Chondrocyte (in vitro differentiated cells): ENCODE results near the gene ZC3H11A. TPM values are rescaled to one million over a fixed set of nuclear protein-coding genes. Genes with fewer than 3 reads are reported as not detected.
"Not testable (repeated sequence)": the region's sequence is repeated elsewhere in the genome, so short reads cannot be mapped to it uniquely, and the experiment has no call there.

Experiments used
- DNase-seq: peaks from one replicate; pipeline ENCODE4 v3.0.0; 2021; ENCODE audit warnings: mixed read lengths, low spot score
- H3K27ac Mint-ChIP-seq: one replicate; pipeline ENCODE4 v1.8.0; 2021; ENCODE audit warnings: mild to moderate bottlenecking, moderate library complexity, mixed read lengths; ENCODE audit not compliant: unreplicated experiment
- H3K27me3 Mint-ChIP-seq: 2 replicates; pipeline ENCODE4 v1.8.0; 2021; ENCODE audit warnings: low read depth, mixed read lengths
- H3K36me3 Mint-ChIP-seq: 2 replicates; pipeline ENCODE4 v1.8.0; 2021; ENCODE audit warnings: low read depth, mixed read lengths
- H3K4me1 Mint-ChIP-seq: 2 replicates; pipeline ENCODE4 v1.8.0; 2021; ENCODE audit warnings: low read depth, mild to moderate bottlenecking, mixed read lengths
- H3K4me3 Mint-ChIP-seq: one replicate; pipeline ENCODE4 v1.8.0; 2021; ENCODE audit warnings: mild to moderate bottlenecking, moderate library complexity, mixed read lengths; ENCODE audit not compliant: unreplicated experiment
- H3K9me3 Mint-ChIP-seq: 2 replicates; pipeline ENCODE4 v1.8.0; 2021; ENCODE audit warnings: low read depth, mixed read lengths
- long read RNA-seq: library from polyadenylated mRNA; stranded (forward); transcript quantifications from one replicate; pipeline ENCODE4 v2.0.0, GENCODE V29; 2021
- total RNA-seq: library from RNA; stranded (reverse); gene quantifications from 3 replicates; pipeline ENCODE4 v1.2.1, GENCODE V29; 2021
- TF ChIP-seq, protein P1 (sequence below): fragments of 200-600 bp; sonication (generic); IDR thresholded peaks from 2 replicates; pipeline ENCODE4 v1.5.0; 2021; ENCODE audit warnings: antibody characterized with exemption, mild to moderate bottlenecking, moderate library complexity

Gene ZC3H11A
- 80.8 to 86.0 TPM (median 80.9 TPM) in 3 replicates for total RNA-seq
- long read RNA-seq, full-length matches to known transcripts: 44 of 126 reads
- long read RNA-seq, partial matches to known transcripts: 15 of 126 reads
- long read RNA-seq, other reads (novel, unspliced or antisense): 67 of 126 reads

DNA sequence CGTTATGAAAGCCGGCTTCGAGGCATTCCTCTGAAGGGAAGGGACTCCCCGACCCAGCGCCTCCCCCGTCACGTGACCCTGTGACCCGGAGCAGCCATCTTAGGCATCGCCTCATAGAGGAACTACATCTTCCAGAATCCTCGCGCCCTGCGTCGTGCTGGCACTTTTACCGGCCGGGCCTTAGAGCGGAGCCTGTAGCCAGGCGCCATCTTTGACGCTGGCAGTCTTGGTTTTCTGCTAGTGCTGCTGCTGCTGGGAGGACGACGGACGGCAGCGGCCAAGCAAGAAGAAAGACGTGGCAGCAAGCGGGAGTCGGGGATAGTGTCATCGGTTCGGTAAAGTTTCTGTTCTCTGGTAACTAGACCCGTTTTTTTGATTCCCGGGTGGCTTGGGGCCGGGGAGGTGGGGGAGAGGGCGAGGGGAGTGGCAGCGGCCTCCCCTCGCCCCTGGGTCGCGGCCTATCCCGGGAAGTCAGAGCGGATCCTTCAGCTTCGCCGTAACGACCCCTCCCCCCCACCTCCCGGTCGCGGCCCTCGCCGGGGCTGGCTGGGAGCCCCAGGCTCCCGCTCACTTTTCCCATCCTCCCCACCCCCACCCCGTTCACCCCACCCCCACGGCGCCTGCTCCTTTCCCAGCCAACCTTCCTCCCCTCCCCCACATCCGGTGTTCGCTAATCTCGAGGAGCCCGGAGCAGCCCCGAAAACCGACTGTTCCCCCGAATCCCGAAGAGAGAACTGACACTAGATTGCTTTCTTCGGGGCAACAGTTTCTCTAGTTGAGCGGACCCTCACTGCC is at the start of gene ZC3H11A, which contains the start of gene ZBED6:
ZC3H11A (plus strand) TSS at position 183 of the 795 bp plus-strand sequence. CDS start 21,448 bp downstream, outside the sequence.
ZBED6 (plus strand) TSS at position 183 of the 795 bp plus-strand sequence. CDS start 1,900 bp downstream, outside the sequence.
- Mint-ChIP-seq H3K4me3 (peak within 1 kb of the TSS; percentile 99), H3K9me3 (peaks cover 3% of the 10 kb centered on the region), H3K27ac (peak within 1 kb of the TSS; percentile 99), H3K36me3 (peaks cover 16% of the 10 kb centered on the region), H3K27me3 (no peaks in the 10 kb centered on the region), H3K4me1 (peaks cover 48% of the 10 kb centered on the region)
- TF ChIP-seq, protein P1, sequence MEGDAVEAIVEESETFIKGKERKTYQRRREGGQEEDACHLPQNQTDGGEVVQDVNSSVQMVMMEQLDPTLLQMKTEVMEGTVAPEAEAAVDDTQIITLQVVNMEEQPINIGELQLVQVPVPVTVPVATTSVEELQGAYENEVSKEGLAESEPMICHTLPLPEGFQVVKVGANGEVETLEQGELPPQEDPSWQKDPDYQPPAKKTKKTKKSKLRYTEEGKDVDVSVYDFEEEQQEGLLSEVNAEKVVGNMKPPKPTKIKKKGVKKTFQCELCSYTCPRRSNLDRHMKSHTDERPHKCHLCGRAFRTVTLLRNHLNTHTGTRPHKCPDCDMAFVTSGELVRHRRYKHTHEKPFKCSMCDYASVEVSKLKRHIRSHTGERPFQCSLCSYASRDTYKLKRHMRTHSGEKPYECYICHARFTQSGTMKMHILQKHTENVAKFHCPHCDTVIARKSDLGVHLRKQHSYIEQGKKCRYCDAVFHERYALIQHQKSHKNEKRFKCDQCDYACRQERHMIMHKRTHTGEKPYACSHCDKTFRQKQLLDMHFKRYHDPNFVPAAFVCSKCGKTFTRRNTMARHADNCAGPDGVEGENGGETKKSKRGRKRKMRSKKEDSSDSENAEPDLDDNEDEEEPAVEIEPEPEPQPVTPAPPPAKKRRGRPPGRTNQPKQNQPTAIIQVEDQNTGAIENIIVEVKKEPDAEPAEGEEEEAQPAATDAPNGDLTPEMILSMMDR: no peak
- peak; percentile 99 for DNase-seq

DNA sequence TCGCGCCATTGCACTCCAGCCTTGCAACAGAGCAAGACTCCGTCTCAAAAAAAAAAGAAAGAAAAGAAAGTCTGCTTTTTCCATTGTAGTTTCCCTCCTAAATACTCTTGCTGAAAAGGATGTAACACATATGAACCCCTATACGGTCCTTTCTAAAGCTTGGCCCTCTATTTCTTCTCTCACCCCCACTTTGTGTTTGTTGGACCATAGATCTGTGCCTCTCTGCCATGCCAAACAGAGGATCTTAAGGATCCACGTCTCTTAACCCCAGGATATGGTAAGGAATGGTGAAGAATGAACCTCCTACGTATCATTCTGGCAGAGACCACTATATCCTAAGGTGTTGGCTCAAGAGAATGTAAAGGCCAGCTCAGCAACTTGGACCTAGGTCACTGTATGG is 49.1 kb upstream of the ZC3H11A start:
- Mint-ChIP-seq H3K36me3 (peaks cover 9% of the 10 kb centered on the region), H3K27me3 (no peaks in the 10 kb centered on the region), H3K27ac (no peak overlapping the region), H3K4me1 (peaks cover 18% of the 10 kb centered on the region), H3K4me3 (no peak overlapping the region), H3K9me3 (no peaks in the 10 kb centered on the region)
- TF ChIP-seq, protein P1: no peak
- DNase-seq: no peak

DNA sequence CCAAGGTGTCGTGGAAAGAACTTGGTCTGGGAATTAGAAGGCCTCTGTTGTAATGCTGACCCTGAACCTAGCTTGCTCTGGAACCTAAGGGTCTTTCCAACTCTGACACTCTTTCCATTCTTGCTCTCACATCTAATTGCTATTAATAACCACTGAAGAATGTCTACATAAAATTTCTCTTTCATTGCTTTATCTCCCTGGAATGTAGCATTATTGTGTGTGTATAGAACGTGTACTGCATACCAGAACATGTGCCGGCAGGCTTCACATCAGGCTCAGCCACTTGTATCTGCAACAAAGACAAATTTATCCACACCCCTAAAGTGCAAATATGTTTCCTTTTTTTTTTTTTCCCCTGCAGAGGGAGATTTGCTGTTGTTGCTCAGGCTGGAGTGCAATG is 44.4 kb upstream of the ZC3H11A start:
- H3K36me3 Mint-ChIP-seq: peaks cover 2% of the 10 kb centered on the region
- peak overlapping the region; percentile 71 for H3K27ac Mint-ChIP-seq
- TF ChIP-seq, protein P1: peak; percentile 27
- no peaks in the 10 kb centered on the region for H3K9me3 Mint-ChIP-seq
- peaks cover 13% of the 10 kb centered on the region for H3K4me1 Mint-ChIP-seq
- no peak for DNase-seq
- H3K27me3 Mint-ChIP-seq: no peaks in the 10 kb centered on the region
- no peak overlapping the region for H3K4me3 Mint-ChIP-seq

DNA sequence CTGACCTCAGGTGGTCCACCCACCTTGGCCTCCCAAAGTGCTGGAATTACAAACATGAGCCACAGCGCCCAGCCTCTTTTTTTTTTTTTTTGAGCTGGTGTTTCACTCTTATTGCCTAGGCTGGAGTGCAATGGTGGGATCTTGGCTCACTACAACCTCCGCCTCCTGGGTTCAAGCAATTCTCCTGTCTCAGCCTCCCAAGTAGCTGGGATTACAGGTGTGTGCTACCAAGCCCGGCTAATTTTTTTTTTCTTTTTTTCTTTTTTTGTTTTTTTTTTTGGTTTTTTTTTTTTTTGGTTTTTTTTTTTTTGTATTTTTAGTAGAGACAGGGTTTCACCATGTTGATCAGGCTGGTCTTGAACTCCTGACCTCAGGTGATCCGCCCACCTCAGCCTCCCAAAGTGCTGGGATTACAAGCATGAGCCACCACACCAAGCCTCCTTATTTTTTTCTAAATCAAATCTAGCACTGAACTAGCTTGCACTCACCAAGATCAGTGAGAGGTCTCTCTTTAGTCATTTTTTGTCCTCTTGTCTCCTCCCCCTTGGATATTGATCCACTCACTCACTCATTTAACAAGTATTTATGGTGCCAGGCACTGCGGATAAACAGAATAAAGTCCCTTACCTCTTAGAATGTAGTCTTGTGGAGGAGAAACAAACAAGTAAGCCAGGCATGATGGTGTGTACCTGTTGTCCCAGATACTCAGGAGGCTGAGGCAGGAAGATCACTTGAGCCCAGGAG is 43.6 kb upstream of the ZC3H11A start:
- H3K27ac Mint-ChIP-seq, DNase-seq, H3K27me3 Mint-ChIP-seq, H3K4me3 Mint-ChIP-seq, H3K9me3 Mint-ChIP-seq, H3K36me3 Mint-ChIP-seq: not testable (repeated sequence)
- H3K4me1 Mint-ChIP-seq: peaks cover 17% of the 10 kb centered on the region

DNA sequence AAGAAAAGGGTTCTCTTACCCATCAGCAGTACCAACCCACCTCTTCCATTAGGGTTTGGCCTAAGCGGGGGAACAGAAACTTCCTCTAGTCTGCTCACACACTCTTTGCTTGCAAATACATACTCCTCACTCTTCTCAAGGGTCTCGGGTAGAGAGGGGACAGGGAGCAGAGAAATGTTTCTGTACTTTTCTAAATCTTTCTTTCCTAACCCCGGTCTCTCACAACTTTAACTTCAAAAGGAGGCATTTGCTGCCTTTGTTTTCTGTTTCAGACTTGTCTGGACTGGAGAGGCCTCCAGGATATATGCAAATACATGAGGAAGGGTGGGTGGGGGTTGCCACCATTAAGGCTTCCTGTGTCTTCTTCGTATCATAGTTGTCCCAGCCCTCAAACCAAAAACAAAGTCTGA is 41.0 kb upstream of the ZC3H11A start:
- Mint-ChIP-seq H3K27me3 (no peaks in the 10 kb centered on the region), H3K4me3 (no peak overlapping the region), H3K36me3 (no peaks in the 10 kb centered on the region), H3K4me1 (peaks cover 17% of the 10 kb centered on the region), H3K27ac (no peak overlapping the region), H3K9me3 (no peaks in the 10 kb centered on the region)
- DNase-seq: no peak
- TF ChIP-seq, protein P1: no peak
